ENCODE data around the gene CTDP1.
"Not testable (repeated sequence)": the region's sequence is repeated elsewhere in the genome, so short reads cannot be mapped to it uniquely, and the experiment has no call there.

CTDP1 gene

DNA sequence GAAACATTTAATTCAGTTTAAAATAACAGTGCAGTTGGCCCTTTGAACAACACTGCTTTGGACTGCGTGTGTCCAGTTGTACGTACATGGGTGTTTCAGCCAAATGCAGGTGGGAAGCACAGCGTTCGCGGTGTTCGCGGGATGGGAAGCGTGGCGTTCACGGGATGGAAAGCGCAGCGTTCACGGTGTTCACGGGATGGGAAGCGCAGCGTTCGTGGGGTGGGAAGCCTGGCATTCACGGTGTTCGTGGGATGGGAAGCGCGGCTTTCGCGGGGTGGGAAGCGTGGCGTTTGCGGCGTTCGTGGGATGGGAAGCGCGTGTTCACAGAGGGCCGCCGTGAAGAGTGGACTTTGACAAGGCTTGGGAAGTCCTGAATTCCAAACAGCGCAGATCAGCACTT, 47.6 kb downstream of the CTDP1 start:
- DNase-seq = no peak

- no peak for DNase-seq
Observed at GRCh38 chr18:79728931-79729586, 49.5 kb downstream of the CTDP1 start.

DNA sequence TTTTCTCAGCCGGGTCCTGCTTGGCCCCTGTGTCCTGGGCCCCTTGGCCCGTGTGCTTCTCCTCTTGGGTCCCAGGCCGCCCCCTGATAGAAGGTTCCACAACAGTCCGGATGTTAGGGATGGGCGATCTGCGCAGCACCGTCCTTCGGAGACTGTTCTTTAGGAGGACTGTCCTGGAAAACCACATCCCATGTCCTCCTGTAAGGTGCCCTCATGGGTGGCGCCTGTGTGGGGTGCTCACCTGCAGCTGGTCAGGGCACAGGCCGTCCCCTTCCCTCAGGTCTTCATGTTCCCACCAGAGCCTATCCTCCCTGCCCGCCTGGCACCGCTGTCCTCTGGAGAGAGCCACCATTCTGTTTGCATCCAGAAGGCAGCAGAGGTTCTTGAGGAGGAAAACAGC, 50.0 kb downstream of the CTDP1 start:
- no peak for DNase-seq

GRCh38 chr18:79730804-79731203, 51.2 kb downstream of the CTDP1 start:
- DNase-seq = no peak

- not testable (repeated sequence) for DNase-seq
Observed at GRCh38 chr18:79731881-79732720, 52.5 kb downstream of the CTDP1 start.

DNA sequence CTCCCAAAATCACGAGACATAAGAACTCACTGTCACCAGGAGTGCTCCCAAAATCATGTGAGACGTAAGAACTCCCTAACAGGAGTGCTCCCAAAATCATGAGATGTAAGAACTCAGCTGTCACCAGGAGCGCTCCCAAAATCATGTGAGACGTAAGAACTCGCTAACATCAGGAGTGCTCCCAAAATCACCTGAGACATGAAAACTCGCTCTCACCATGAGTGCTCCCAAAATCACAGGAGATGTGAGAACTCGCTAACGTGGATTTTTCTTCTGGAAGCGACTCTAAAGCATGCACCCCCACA, 53.1 kb downstream of the CTDP1 start:
- DNase-seq = no peak

DNA sequence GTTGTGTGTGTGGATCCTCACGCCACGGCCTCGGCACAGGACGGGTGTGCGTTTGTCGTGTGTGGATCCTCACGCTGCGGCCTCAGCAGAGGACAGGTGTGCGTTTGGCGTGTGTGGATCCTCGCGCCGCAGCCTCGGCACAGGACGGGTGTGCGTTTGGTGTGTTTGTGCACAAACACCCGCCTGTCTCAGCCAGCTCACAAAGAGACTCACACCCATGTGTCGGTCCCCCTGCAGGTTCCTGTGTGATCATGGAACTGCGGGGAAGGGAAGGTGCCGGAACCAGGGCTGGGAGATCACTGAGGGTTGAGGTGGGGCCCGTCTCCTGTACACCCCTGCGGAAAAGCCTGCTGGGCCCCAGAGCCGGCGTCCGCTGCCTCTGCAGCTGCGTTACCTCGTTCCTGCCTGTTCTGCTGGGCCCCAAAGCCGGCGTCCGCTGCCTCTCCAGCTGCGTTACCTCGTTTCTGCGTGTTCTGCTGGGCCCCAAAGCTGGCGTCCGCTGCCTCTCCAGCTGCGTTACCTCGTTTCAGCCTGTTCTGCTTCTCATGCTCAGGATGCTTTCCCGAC, 53.6 kb downstream of the CTDP1 start:
- DNase-seq = no peak

DNA sequence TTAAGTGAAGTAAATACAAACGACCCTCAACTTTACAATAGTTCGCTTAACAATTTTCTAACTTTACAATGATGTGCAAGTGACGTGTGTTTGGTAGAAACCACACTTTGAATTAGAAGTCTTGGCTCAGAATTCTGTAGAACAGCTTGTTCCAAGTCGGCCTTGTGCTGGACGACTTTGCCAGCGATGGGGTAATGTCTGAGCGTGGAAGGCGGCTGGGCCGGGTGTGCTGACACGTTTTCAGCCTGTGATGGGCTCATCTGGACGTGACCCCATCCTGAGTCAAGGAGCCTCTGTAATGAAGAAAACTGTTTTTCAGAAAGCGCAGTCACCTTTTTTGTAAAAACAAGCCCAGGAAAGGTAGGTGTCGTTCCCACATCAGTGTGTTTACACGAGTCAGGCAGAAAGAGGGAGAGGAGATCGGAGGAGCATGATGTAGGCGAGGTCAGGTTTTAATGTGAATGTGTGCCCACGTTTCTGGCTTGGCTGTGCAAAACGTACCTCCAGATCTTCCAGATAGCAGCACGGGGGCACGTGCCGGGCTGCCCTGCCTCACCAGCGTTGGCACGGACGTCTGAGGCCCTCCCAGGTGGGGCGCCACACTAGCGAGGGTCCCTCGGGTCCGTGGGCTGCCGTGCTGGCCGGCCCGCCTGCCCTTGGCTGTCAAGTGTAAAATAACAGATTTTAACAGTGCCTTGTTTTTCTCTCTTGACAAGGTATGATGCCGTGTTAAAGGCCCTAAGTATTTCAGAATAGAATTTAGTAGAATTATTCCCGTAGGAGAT, 54.6 kb downstream of the CTDP1 start:
- no peak for DNase-seq

DNA sequence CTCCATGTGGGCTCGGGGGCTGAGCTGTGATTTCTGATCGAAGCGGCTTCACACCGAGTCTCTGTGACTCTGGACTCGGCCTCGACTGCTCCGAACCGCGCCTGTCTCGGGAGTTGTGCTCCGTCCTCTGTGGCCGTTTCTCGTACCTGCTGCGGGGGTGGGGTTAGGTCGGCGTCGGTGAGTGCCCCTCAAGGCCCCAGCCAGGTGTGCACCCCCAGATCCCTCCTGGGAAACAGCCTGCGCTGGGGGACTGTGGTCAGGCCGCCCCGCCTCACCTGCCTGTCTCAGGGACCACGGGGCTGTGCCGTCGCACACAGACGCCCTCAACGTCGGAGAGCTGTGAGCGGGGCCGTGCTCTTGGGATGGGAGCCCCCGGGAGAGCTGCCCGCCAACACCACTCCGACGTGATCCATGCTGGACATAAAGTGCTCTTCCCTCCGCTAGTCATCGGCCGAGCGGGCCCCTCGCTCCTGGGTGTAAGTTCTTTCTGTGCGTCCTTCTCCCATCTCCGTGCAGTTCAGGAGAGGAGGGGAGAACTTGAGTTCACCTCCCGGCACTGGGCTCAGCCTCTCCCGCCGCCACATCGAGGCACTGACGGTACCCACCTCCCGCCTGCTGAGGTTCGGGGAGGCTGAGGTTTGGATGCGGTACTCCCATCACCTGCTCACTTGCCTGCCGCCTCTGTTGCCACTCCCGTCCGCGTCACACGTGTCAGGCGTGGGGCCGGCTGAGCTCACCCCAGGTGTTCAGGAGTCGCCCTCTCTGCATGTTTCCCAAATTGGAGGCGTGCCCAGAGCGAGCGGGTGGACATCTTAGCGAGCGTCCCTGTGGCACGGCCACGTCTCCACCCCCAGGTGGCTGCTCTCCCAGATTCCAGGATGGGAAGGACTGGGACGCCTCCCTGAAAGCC, 55.7 kb downstream of the CTDP1 start:
- no peak for DNase-seq

- no peak for DNase-seq
Observed at GRCh38 chr18:79736230-79736629, 56.6 kb downstream of the CTDP1 start.

- no peak for DNase-seq
Observed at GRCh38 chr18:79736846-79737245, 57.2 kb downstream of the CTDP1 start.

GRCh38 chr18:79737426-79737825, 57.8 kb downstream of the CTDP1 start:
- DNase-seq = no peak

DNA sequence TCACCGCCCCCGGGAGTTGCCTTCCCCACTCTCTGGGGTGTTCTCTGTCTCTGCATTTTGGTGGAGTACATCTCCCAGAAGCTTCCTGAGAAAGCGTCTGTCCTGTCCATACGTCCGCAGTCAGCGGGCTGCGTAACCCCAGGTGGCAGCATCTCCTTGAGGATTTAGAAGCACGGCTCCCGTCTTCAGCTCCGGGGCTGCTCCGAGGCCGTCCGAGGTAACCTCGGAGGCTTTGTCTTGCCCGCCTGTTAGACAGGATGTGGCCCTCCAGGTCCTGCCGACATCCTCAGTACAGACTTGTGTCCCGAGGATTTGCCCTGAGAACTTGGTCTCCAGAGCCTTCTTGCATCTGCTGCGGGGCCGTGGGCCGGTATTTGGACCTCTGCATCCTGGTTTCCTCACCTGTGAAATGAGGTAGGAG, 58.4 kb downstream of the CTDP1 start:
- no peak for DNase-seq

GRCh38 chr18:79738581-79739439, 59.2 kb downstream of the CTDP1 start:
- no peak for DNase-seq

DNA sequence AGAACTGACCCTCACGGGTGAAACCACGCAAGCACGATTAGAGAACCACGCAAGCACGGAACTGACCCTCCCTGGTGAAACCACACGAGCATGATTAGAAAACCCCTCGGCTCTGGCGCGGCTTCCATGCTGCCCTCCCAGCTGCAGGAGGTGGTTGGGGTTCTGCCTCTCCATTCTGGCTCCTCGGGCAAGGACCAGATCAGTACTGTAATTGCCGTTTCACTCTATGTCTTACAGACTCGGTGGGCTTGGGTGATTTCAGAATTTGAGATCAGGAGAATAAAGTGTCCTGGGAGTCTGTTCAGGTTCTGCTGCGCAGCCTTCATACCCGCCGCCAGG, 59.8 kb downstream of the CTDP1 start:
- no peak for DNase-seq

DNA sequence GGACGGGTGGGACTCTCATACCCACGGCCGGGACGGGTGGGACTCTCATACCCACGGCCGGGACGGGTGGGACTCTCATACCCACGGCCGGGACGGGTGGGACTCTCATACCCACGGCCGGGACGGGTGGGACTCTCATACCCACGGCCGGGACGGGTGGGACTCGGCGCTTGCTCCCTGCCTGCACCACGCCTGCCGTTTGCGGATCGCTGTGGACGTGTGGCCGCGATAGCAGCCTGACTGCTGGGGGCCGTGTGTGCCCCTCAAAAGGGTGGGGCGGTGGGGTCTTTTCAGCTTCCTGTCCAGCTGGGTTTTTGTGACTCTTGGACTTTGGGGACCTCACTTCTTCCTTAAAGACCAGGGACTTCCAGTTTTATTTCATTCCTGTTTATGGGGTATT, 60.4 kb downstream of the CTDP1 start:
- not testable (repeated sequence) for DNase-seq

DNA sequence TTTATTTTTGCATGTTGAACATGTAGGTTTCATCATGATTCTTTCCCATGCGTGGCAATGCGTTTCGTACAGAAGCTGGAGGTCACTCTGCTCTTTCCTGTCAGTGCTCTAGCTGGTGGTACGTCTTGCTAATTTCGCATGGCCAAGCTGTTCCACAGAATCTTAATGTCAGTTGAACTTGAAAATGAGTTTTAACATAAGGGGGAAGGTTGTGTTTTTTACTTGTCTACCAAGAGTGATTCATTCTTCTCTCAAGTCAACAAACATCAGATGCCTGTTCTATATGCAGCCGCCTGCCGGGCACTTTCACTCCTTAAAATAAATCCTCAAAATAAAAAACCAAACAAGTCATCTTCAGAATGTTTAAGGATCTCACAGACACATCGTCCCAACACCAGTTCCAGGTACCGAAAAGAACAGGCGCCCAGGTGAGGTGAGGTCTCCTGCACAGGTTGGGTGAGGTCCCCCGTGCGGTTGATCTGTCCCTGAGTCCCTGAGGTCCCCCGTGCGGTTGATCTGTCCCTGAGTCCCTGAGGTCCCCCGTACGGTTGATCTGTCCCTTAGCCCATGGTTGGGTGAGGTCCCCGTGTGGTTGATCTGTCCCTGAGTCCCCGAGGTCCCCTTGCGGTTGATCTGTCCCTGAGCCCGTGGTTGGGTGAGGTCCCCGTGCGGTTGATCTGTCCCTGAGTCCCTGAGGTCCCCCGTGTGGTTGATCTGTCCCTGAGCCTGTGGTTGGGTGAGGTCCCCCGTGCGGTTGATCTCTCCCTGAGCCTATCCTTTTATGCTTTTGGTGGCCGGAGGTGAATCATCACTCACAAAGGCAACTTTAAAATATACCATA, 61.1 kb downstream of the CTDP1 start:
- DNase-seq = no peak

DNA sequence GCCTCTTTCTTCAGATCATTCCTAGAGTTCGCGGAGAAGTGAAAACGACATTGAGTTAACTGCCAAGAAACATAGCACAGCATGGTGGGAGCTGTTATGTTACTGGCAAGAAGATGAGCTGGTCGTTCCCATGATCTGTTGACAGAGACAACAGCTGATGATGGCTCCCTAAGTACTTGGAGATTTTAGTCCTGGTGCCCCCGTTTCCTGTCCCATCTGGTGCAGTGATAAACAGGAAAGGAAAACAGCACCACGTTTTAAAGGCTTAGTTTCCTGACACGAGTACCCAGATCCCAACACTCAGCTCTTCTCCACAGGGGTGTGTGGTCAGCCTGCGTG, 61.7 kb downstream of the CTDP1 start:
- DNase-seq = no peak

GRCh38 chr18:79742076-79742475, 62.5 kb downstream of the CTDP1 start:
- DNase-seq = no peak

DNA sequence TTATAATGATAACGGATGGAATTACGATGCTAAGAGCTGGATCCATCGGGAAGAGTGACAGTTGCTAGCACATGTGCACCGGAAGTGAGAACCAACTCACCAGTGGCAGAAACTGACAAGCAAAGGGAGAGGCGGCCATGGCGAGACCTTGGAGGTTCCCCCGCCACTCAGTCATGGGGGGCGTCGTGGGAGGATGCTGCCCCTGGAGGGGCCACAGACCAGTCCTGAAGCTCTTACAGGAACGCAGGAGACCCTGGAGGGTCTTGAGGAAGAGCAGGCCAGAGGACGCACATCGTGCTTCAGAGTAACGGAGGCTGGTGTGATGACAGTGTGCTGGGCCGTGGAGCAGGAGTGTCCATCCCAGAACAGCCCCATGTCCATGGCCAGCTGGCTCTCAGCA, 65.0 kb downstream of the CTDP1 start:
- DNase-seq = no peak

DNA sequence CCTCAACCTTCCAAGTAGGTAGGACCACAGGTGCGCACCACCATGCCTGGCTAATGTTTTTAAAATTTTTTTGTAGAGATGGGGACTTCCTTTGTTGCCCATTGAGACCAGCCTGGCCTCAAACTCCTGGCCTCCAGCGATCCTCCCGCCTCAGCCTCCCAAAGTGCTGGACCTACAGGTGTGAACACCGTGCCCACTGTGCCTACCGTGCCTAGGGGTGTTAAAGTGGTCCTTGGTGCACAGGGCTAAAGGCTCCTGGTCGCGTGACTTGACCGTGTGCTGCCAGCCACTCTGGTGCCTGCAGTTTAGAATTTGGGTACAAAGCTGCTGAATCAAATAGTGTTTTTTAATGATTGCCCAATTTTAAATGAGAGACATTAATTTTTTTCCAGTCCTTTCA, 67.1 kb downstream of the CTDP1 start:
- DNase-seq = no peak
